T47D (cell line): ENCODE data around the gene MAML3.

Experiments
- DNase-seq, 2 experiments: peaks; one replicate each; pipeline versions ENCODE4 v3.0.0 to v3.0.0-alpha.2; 2011 to 2012; ENCODE audit warnings: low read depth in 1 of 2, low spot score in 1 of 2
- JUND ChIP-seq: IDR thresholded peaks from 2 replicates; pipeline ENCODE4 v1.6.1; 2012; ENCODE audit warnings: low read depth
- in situ Hi-C: cut with HindIII; loops from 2 replicates; pipeline ENCODE4 v1.10.0; 2016; ENCODE audit warnings: low sequenced_read_pairs, low pct_unique_long_range_greater_than_20kb

Gene MAML3

DNA sequence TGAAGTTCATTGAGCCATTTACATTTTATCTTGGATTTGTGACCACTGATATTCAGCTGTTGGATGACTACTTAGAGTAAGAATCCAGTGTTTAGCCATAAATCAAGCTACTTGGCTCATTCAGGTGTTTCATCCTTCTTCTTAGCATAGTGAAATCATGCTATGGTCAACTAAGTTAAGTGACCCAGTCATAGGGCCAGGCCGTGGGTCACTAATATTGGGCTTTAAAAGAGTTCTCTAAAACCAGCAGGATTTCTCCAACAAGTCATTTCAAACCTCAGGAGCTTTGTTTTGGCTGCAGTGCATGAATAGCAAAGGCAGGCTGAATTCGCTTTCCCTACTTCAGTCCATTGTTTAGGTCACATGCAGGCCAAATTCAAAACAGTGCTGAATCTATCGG is 181.0 kb downstream of the MAML3 start:
- TF ChIP-seq JUND = no peak
- no peak for DNase-seq
- in situ Hi-C loops = no loop called here

DNA sequence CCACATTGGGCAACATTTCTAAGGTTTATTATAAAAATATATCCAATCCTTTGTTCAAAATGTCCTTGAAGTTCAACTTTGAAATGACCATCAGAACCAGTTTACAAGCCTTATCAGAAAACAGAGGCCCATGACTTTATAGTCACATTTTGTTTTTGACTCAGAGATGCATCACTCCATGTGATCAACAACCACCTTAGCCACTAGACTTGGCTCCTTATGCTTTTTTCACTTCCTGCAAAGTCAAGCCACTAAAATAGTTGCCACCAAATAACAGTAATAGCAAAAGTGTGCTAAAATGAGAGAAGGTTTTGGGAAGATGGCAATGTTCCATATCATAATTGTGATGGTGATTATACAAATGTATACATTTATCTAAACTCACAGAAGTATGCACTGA is 181.7 kb downstream of the MAML3 start:
- no peak for DNase-seq
- in situ Hi-C loops = no loop called here
- TF ChIP-seq JUND = no peak

DNA sequence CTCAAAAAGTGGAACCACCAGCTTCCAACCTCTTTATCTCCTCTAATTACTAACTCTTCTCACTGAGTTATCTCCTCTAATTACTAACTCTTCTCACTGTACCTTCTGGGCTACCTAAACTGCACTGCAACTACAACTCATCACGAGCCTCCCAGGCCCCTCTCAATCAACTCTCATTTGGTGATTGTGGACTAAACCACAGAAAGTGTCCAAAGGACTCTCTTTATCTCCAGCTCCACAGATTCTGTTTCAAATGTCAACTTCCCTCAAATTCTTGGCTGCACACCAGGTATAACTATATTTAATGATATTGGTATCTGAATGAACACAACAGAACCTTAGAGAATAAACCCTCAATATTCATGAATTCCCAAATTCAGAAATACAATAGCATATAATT is 182.9 kb downstream of the MAML3 start:
- no peak for TF ChIP-seq JUND
- no peak for DNase-seq
- in situ Hi-C loops = no loop called here

DNA sequence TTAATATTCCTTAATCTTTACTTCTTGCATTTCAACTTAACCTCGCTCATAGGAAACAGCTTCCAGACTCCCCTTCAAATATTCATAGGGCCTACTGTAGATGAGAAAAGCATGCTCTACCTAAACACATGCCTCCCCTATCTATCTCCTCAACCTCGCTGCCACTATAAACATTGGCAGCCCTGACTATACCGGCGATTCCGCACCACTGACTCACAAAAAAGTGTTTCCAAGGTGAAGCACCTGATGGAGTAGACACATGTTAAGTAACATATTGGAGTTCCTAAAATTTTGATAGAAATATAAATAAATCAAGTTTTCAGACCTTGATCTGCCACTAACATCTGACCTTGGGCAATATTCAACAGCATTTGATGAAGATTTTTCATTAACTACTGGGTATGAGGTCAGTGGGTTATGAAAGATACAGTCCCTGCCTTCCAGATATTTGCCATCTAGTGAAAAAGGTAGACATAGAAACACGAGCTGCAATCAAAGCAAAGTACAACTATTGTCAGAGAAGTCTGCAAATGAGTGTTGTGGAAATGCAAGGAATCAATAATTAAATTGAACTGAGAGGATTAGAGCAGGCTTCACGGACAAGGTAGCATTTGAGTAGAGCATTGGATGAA is 184.2 kb downstream of the MAML3 start:
- no peak for DNase-seq
- in situ Hi-C loops = no loop called here
- TF ChIP-seq JUND = no peak

DNA sequence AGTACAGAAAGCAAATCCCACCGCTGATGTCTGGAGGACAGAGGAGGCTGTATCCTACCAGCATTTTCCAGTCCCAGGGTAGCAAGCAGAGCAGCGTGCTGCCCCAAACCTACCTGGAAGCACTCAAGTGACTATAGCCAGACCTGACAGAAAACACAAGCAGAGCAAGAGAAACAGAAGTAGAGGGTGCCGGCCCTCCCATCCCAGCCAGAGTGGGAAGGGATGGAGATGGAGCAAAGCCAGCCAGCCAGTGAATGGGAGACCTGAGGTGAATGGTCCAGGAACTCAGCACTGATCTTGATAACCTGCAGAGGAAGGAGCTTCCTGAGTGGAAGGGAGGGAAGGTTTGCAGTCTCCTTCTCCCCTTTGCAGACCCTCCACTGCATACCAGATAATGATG is 185.2 kb downstream of the MAML3 start:
- in situ Hi-C loops = no loop called here
- no peak for TF ChIP-seq JUND
- no peak for DNase-seq

DNA sequence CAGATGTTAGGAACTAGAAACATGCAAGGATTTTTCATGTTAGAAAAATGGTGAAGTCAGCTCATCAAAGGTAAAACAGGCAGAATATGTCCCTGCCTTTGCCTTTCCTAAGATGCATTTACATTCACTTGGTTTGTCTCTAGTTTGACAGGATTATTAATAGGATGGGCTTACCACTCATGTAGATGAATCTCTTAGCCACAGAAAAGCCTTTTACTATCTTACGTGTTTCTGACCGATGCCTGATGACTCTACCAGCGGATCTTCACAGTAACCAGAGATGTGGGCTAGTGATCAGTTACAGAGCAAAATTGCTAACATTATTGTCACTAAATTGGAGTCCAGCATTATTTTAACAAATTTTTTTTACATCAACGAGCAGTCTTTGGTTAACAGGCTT is 187.6 kb downstream of the MAML3 start:
- no peak for DNase-seq
- no peak for TF ChIP-seq JUND
- in situ Hi-C loops = no loop called here

DNA sequence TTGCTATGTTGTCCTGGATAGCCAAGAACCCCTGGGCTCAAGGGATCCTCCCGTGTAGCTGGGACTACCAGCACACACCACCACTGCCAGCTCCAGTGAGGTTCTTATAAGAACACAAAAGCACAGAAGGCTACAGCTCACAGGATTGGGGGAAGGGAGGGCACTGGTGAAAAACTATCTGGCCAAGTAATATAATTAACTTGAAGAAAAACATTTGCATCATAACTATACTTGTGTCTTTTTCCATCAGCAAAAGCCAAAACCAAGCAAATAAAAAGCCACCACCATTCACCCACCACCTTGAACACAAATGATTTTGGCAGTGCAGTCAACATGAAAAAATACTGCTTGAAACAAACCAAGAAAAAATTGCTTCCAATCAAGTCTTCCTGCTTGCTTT is 188.2 kb downstream of the MAML3 start:
- DNase-seq = no peak
- TF ChIP-seq JUND = no peak
- in situ Hi-C loops = no loop called here

DNA sequence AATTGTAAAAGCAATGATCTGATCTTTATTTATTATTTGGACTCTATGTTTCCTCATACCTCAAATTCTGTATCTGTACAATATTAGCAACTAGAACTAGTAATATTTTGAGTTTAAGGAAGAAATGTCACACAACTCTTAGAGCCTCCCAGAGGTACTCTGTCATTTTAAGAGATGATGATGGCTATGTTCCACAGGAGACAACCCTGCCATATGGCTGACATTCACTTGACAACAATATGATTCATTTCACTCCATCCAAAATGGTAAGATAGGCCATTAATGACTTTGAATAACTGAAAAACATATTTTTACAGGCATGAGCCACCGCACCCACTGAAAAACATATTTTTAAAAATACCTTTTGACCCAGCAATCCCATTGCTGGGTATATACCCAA is 190.3 kb downstream of the MAML3 start:
- no peak for TF ChIP-seq JUND
- no peak for DNase-seq
- in situ Hi-C loops = no loop called here

DNA sequence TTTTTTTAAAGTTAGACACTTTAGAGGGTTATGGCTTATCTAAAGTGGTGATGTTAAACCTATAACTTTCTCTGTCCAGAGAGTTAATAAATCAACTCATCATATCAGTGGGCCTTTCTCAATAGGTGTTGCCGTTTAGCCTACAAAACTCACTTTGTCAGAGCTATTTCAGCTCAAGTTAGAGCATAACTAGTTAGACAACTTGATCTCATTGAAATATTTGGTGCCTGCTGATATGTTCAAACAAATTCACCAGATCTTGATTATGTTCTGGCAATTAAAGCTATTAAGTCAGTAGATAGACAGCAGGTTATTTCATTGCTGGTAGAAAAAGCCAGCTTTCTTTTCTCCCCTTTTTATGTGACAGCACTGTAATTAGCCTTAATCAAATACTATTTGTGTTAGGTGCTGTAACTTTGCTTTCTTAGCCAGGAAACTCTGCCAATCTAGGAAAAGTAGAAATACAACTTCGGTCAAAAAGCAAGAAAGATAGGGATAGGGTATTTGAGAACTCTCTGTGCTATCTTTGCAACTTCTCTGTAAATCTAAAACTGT is 191.8 kb downstream of the MAML3 start:
- TF ChIP-seq JUND = no peak
- in situ Hi-C loops = no loop called here
- no peak for DNase-seq

DNA sequence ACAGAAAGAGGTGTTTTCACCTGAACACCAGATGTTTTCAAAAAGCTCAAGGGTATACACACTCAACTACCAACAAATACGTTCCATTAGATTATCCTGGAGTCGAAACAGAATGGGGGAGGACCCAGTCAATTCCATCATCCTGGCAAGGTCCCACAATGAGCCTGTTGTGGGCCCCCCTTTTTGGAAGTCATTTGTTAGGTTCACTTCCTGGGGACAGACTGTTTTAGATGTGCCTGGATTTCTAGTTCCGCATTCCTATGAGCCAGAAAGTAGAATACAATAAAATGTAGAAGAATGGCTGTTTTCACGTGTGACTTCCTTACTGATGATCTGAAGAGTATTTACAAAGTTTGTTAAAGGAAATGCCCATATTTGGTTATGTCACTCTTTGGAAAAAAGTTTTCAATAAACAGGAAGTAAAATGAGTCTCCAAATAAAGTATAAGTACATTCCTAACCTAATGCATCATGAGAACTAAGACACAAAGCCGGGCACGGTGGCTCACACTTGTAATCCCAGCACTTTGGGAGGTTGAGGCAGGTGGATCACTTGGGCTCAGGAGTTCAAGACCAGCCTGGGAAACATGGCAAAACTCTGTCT is 192.5 kb downstream of the MAML3 start:
- no peak for DNase-seq
- in situ Hi-C loops = no loop called here
- TF ChIP-seq JUND = no peak

DNA sequence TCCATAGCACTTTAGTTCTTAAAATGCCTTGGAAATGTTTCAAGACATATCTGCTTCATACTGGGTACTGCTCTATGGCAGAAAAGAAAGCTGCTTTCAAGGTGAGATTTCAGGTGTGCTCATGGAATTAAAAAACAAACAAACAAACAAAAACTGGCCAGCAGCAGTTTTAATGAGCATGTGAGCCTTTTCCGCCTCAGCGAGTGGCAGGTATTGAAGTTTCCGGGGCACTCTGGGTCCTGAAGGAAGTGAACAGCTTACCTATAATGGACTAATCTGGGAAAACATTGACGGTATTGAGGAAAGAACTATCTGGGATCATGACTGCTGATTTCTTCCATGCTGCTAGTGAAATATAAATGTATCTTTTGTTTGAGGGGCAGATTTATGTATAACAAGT is 194.6 kb downstream of the MAML3 start:
- in situ Hi-C loops = no loop called here
- TF ChIP-seq JUND = no peak
- DNase-seq = no peak

DNA sequence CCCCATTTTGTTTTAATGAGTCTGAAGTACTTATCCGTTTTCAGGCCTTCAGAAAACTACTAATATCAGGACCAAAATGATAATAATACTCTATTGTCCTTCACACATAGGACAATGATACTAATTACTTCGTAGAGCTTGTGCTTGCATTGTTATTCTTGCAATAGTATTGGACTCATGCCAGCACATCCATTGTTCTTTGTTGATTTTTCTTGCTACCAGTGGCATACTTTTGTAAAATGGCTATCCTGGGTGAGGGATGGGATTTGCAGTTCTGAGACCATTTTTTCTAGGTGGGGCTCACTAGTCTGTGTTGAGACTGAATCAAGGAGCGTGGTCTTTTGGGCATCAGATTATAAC is 195.3 kb downstream of the MAML3 start:
- no peak for TF ChIP-seq JUND
- in situ Hi-C loops = no loop called here
- DNase-seq = no peak

DNA sequence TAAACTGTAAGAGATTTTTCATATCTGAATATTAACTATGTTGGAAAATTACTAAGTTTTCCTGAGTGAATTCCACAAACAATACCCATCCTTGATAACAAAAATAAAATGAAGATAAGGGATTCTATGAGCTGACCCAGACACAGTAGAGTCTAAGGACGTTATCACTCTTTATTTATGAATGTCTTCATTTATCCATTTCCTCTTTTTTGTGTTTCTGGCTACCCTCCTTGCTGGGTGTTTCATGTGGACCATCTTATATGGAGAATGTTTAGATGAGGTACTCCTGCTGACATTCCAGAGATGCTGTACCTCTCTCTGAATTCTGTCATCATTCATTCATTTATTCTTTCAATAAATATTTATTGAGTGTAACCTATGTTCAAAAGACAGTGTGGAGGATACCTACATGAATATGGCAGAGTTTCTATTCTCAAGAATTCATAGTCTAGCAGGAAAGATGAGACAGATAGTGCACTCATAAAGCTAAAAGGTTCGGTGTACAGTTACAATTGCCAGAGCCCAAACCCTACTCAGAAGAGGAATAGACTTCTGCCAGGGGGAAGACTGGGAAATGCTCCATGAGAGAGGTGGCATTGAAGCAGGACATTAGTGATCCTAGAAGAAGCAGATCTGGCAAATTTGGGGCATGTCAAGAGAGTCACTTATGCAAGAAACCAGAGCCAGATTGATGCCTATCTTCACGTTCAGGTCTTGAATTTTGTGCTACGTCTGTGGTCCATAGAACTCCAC is 195.8 kb downstream of the MAML3 start:
- TF ChIP-seq JUND = no peak
- in situ Hi-C loops = no loop called here

More for the DNA sequence above, 195.8 kb downstream of the MAML3 start:
- no peak for DNase-seq
